ENCODE data around the gene TCF4. TPM values are rescaled to one million over a fixed set of nuclear protein-coding genes. Genes with fewer than 3 reads are reported as not detected.

The TCF4 gene
- total RNA-seq, 2 donors from 2014 or later = 31.6 to 34.0 TPM

- no peaks in the 10 kb centered on the region for H3K27me3 ChIP-seq
- DNase-seq = no peak
- no peak for TF ChIP-seq POLR2A (IDR thresholded peaks at IDR 0.05)
- peak in 1 of 7 experiments; percentile 21 for TF ChIP-seq CTCF (IDR thresholded peaks at IDR 0.05)
- H3K4me3 ChIP-seq = no peak overlapping the region
- intact Hi-C loops (cut with DNase I) = no loop called here
- H3K9me3 ChIP-seq = no peaks in the 10 kb centered on the region
- no peaks in the 10 kb centered on the region for H3K36me3 ChIP-seq (replicated peaks in 1 of 2; ENCODE audit: insufficient read depth in 1 of 2, low read depth in 2 of 2)
- H3K27ac ChIP-seq = no peak overlapping the region
- 73 to 77% methylated on average over 5 of the region's 5 CpGs for WGBS, 2 donors
- no peak for ATAC-seq
- no peaks in the 10 kb centered on the region for H3K4me1 ChIP-seq
Measured at GRCh38 chr18:55275039-55275901, 312.7 kb downstream of the TCF4 start.

GRCh38 chr18:55272510-55273243, 315.3 kb downstream of the TCF4 start:
- H3K36me3 ChIP-seq (replicated peaks in 1 of 2; ENCODE audit: insufficient read depth in 1 of 2, low read depth in 2 of 2) = no peaks in the 10 kb centered on the region
- WGBS, 2 donors = 78 to 82% methylated on average over 7 of the region's 7 CpGs
- no peaks in the 10 kb centered on the region for H3K27me3 ChIP-seq
- H3K9me3 ChIP-seq = no peaks in the 10 kb centered on the region
- no peaks in the 10 kb centered on the region for H3K4me1 ChIP-seq
- TF ChIP-seq CTCF (IDR thresholded peaks at IDR 0.05) = no peak
- no peak for TF ChIP-seq POLR2A (IDR thresholded peaks at IDR 0.05)
- DNase-seq (peak in 1 of 4 donors; percentile 11), ATAC-seq (no peak)
- no peak overlapping the region for H3K27ac ChIP-seq
- no peak overlapping the region for H3K4me3 ChIP-seq
- intact Hi-C loops (cut with DNase I) = no loop called here

- intact Hi-C loops (cut with DNase I) = no loop called here
- no peak for DNase-seq
- ATAC-seq = no peak
- TF ChIP-seq POLR2A (IDR thresholded peaks at IDR 0.05) = no peak
- TF ChIP-seq CTCF (IDR thresholded peaks at IDR 0.05) = no peak
- WGBS, 2 donors = 90 to 94% methylated on average over 5 of the region's 5 CpGs
- Histone ChIP-seq H3K4me3 (no peak overlapping the region), H3K36me3 (replicated peaks in 1 of 2; ENCODE audit: insufficient read depth in 1 of 2, low read depth in 2 of 2) (no peaks in the 10 kb centered on the region), H3K9me3 (no peaks in the 10 kb centered on the region), H3K27ac (no peak overlapping the region), H3K4me1 (no peaks in the 10 kb centered on the region), H3K27me3 (no peaks in the 10 kb centered on the region)
Measured at GRCh38 chr18:55269622-55270021, 318.4 kb downstream of the TCF4 start.

- H3K27ac ChIP-seq = no peak overlapping the region
- H3K9me3 ChIP-seq = no peaks in the 10 kb centered on the region
- intact Hi-C loops (cut with DNase I) = no loop called here
- WGBS, 2 donors = 84 to 90% methylated on average over 5 of the region's 5 CpGs
- no peak for TF ChIP-seq POLR2A (IDR thresholded peaks at IDR 0.05)
- TF ChIP-seq CTCF (IDR thresholded peaks at IDR 0.05) = no peak
- H3K36me3 ChIP-seq (replicated peaks in 1 of 2; ENCODE audit: insufficient read depth in 1 of 2, low read depth in 2 of 2) = no peaks in the 10 kb centered on the region
- DNase-seq = no peak
- no peaks in the 10 kb centered on the region for H3K27me3 ChIP-seq
- ATAC-seq = no peak
- no peaks in the 10 kb centered on the region for H3K4me1 ChIP-seq
- H3K4me3 ChIP-seq = no peak overlapping the region
Measured at GRCh38 chr18:55268628-55269275, 319.2 kb downstream of the TCF4 start.
